Bone marrow (tissue), 2 donors: Measurements from ENCODE around the gene HES3.

Experiments used
- DNase-seq, 2 donors: peaks; one replicate each; lab custom pipeline; 2025; lab: John Stamatoyannopoulos, UW

Gene HES3

DNA sequence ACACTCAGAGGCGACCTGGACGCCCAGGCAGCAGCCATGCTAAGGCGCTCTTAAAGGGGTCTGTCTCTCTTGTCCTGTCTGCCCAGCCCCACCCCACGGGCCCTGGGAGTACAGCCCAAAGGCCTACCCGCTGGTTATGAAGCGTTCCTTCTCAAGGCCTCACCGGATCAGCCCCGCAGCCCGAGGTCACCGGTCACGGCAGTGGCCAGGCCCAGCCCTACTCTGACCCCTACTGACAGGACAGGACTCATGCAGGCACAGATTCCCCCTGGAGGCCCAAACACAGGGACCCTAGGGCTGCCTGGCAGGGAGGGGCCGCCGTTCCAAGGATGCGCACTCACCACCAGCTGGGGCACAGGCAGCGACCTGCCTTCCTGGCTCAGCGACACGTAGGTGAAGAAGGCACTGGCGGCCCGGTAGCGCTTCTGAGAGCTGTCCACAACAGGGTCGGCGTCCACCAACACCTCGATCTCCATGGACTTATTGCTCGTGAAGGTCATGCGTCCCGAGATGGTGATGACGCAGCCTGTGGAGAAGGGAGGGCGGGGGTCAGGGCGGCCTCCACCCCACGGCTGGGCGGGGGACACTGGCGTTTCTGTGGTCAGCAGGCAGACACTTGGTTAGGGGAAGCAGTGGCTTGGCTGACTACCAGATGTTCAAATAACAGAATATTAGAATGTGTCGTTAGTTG, 36.9 kb downstream of the HES3 start:
- DNase-seq = no peak

DNA sequence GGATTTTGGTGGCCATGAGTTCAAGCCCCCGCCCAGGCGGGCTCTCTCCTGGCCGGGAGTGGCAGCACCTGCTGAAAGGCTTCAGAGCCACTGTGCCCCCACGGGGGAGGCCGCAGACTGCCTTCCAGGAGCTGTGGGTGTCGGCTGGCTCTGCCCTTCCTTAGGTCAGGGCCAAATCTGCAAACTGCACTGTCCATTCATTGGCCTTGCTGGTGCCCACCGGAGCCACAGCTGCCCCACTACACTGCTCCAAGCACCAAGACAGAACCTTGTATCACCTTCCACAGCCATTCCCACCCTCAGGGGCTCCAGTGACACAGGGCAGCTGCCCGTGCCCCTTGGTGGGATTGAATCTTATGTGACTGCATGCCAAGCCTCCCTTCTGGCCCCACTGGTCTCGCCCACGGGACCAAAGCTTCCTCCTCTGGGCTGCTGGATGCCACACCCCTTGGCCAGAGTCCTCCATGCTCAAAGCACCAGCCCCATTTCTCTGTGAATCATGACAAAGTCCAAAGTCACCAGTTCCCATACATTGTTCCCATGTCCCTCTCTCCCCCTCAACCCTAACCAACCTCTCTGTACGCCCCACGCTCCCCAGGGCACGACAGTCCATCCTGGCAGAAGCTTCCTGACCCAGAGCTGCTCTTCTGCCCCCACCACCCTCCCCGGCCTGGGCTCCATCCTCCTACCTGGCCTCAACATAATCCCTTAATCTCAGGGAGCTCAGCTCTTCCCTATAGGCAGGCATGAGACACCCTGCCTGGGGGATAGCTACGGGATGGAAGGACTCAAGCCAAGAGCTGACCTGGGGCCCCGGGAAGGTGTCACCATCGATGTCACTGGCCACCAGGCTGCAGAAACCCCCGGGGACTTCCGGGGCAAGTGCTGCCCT, 37.8 kb downstream of the HES3 start:
- no peak for DNase-seq

DNA sequence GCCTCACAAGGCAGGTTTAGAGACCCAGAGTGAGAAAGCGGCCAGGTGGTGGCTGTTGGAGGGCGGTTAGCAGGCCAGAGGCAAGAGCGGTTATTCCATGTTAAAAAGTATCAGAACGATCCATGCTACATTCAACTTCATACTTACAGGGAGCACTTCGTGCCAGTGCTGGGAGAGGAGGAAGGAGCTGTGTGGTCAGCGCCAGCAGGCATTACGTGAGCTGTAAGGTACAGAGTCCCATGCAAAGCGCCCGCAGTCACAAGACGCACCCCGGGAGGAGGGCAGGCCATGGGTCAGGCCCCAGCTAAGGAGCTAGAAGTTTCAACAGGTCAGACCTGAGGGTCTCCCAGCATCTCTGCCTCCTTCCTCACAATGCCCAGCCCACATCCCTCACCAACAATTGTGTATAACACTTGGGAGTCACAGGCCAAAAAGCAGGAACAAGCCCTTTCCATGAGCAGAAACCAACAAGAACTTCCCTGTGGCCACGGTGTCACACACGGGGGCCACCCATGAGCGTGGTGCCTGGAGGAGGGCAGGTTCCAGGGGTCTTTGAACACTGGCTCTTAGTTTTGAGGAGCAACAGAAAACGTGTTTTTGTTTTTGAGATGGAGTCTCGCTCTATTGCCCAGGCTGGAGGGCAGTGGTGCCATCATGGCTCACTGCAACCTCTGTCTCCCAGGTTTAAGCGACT, 38.7 kb downstream of the HES3 start:
- DNase-seq = no peak

DNA sequence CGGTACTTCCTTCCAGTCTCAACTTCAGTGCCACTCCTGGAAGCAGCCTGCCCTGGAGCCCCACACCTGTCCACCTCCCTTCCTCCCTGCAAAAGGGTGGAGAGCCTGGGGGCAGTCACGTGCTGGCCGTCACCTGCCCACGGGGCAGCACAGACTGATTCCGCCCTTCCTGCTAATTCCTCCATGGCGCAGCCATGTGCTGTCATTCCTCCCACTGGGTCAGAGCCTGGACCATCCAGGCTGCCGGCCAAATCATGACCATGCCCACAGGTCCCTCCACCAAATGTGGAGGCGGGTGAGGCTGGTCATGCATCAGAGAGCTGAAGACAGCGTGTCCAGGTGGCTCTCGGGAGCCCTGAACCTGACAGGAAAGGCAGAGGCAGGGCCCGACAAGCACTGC, 41.4 kb downstream of the HES3 start:
- no peak for DNase-seq

DNA sequence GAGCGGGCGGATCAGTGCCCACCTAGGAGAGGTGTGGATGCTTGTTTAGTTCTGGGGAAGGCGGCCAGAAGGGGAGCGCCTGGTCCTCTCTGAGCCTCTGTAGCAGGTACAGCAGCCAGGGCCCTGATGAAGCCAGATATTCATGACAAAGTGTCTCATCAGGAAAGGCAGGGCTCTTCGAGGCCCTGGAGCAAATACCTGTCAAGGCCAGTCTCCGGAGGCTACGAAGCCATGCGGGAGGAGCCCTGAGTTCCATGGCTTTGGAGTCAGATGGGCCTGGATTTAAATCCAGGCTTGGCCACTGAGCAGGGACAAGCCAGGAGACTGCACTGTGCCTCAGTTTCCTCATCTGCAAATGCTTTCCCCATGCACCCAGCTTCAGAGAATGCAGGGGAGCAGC, 42.3 kb downstream of the HES3 start:
- no peak for DNase-seq

DNA sequence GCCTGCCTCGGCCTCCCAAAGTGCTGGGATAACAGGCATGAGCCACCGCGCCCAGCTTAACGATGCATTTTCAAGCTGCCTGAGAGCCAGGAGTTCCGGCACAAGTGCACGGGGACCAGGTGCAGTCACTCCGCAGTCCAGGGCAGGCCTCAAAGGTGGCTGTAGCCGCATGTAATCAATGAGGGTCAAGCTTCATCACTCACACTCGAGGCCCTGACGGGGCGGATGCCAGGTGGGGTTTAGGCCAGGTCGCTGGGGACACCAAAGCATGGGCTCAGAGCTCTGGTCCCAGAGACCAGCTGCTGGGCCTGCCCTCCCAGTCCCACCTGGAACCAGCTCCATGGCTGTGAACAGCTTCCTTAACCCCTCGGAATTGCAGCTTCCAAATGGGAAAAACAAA, 43.0 kb downstream of the HES3 start:
- DNase-seq = no peak

DNA sequence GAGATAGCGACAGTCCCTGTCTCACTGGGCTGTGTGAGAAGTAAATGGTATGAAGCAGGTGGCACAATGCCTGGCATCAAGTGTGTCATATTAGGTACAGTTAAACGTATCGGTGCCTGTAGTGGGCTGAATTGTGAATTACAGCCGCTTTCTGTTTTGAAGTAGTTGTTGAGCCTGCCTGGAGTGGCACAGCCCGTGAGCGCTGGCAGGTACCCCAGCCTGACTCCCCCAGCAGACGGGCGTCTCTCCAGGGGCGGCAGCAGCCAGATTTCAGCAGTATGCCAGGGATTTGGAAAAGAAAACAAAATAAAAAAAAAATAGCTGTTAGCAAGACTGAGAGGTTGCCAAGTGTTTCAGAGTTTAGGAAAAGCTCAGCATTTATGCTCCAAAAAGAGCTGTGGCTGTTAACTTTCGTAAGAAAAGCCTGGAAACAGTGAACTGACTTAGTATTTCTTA, 43.5 kb downstream of the HES3 start:
- no peak for DNase-seq

DNA sequence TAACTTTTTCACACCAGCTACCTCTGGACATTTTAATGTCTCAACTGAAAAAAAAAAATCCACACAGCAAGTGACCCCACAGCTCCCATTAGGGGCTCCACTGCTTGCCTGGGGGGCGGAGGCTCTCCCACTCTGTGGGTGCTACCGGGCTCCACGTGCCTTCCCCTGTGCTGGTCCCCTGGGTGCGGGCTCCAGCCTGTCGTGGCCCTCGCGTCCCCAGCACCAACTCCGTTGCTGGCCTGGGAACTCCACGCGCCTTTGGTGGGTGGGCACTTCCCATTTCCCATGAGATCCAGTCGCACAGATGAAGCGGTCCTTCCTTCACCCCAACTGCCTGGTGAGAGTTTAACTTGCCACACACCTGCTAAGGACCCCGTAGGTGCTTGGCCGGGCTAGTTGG, 44.0 kb downstream of the HES3 start:
- DNase-seq = no peak

DNA sequence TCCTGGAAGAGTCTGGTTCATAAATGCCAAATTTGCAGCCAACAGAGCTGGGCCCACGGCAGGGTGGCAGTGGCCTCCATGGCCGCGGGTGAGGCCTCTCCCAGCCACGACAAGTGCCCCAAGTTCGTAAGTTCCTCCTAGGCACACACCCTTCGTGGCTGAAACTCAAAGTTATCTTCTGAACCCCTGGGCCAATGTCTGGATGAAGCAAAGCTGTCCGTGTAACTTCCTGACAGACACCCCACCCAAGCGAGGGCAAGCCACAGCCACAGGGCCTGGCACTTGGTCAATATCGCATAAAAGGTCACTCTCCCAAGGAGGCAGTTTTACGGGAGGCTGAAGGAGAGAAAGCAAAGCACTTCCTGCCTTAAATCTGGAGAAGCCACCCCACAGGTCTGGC, 44.7 kb downstream of the HES3 start:
- no peak for DNase-seq

DNA sequence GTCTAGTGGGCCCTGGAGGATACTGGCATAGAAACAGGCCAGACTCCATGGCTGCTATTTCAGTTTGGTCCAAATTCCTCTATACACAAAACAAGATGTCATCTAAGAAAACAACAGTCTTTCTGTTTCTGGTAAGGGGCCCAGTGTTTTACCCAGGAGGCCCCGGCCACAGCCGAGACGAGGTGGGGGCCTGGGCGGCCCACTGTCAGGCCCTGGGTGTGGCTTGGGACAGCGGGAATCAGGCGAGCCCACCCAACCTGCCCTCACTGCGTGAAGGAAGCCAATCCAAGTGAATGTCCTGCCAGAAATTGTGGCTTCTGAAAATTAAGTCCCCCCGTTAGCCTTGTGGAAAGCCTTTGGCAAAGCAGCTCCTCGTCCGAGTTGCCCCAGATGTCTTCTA, 48.1 kb downstream of the HES3 start:
- DNase-seq = no peak

DNA sequence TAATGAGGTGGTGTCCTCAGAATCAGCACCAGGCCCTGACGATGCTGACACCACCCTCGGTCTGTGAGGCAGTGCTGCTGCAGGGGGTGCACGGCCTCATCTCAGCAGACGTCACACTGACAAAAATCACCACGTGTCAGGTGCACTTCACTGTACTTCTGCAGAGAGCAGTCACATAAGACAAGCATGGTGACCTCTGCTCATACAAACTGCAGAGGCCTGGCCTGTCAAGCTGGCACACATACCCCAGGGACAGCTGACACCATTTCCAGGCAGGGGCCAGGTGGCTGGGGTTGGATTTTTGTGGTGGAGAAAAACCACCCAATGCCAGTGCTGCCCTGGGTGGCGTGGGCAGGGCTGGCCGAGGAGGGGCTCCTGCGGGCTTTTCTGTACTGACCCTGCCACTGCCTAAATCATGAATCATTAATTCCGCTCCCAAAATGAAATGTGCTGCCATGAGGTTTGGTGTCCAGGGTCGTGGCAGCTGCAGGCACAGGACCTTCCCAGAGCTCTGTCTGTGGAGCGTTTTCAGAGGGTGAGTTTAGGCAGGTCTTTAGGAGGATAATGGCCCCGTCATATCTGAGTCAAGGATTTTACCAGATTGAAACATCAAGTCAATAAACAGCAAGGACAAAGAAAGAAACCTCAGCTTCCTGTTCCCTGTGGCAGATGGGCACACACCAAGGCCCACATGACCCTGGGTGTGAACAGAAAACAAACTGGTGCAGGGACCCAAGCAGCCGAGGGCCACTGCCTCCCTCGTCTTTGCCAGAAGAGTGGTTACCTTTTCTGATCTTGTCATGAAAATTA, 50.3 kb downstream of the HES3 start:
- no peak for DNase-seq

DNA sequence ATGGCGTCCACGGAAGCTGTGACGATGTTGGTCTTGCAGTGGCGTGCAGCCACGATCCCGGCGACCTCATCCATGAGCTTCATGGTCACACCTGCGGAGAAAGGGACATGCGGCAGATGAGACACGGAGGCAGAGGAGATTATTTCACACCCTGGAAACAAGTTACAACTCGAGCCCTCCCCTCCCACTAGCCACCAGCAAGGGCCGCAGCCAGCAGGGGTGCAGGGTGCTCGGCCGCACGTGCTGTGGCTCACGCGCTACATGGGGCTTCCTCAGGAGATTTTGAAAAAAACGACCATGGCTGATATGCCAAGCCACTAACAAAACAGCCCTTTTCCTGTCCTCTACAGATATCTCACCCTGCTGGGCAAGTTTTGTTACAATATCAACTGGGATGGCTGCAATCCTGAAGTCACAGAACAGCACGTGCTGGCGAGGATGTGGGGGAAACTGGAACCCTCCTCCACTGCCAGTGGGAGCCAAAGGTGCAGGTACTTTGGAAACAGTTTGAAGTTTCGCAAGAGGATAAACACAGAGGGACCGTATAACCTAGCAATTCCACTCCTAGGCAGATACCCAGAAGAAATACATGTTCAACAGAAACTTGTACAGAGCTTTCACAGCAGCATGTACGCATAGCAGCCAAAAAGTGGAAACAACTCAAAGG, 51.0 kb downstream of the HES3 start:
- DNase-seq = no peak
